Measurements from ENCODE around the gene ODAD4.
A peak's percentile ranks its signal among the peaks of the same experiment; 100 is the strongest.

The ODAD4 gene, protein sequence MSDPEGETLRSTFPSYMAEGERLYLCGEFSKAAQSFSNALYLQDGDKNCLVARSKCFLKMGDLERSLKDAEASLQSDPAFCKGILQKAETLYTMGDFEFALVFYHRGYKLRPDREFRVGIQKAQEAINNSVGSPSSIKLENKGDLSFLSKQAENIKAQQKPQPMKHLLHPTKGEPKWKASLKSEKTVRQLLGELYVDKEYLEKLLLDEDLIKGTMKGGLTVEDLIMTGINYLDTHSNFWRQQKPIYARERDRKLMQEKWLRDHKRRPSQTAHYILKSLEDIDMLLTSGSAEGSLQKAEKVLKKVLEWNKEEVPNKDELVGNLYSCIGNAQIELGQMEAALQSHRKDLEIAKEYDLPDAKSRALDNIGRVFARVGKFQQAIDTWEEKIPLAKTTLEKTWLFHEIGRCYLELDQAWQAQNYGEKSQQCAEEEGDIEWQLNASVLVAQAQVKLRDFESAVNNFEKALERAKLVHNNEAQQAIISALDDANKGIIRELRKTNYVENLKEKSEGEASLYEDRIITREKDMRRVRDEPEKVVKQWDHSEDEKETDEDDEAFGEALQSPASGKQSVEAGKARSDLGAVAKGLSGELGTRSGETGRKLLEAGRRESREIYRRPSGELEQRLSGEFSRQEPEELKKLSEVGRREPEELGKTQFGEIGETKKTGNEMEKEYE

DNA sequence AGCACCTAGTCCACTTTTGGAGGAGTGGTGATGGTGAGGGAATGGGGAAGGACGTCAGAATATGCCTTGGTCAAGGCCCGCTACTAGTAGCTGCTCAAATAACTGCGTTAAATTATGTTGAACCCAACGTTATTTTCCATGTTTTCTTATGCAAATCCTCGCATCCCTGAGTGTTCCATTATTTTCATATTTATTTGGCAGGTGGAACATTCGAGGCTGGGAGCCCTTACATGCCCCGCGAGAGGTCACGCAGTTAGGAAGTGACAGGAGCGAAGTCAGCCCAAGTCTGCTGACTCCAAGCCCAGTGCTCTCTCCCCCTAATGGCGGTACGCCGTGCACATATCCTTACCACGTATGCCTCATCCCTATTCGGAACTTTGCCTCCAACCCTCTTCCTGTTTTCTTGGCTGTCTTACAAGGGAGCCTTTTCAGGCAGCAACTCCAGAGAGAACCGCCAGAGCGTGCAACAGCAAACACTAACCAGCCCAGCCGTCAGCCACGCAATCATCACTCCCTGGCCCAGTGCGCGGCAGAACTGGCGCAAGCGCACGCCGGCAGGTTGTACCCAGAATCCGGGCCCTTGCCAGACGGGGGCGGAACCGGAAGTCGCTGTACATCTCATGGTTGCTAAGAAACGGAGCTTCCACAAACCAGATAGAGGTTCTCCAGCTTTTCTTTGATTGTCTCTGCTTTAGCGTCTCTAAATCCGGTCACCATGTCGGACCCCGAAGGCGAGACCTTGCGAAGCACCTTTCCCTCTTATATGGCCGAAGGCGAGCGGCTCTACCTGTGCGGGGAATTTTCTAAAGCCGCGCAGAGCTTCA lies at the start of gene ODAD4:
Gene ODAD4 (plus strand): TSS at position 609 of the 824 bp plus-strand sequence. CDS start 107 bp downstream, at position 716.
- peak; percentile 95 for DNase-seq (ENCODE audit: low spot score)

DNA sequence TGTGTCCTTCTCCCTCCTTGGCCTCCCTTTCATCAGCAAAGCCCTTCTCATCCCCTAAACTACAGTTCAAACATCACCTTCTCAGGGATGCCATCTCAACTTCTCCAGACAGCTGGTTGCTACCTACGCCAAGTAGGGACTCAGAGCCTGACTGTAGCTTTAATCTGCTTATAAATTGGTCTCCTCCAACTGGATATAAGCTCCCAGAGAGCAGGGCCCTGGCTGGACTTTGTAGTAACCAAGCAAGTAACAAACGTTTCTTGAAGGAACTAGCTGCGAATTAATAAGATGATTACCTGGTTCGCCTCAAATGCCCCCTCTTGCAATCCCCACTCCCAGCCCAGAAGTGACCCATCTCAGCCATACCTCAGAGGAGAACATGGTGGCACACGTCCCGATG lies 47.7 kb upstream of the ODAD4 start:
- no peak for DNase-seq (ENCODE audit: low spot score)

DNA sequence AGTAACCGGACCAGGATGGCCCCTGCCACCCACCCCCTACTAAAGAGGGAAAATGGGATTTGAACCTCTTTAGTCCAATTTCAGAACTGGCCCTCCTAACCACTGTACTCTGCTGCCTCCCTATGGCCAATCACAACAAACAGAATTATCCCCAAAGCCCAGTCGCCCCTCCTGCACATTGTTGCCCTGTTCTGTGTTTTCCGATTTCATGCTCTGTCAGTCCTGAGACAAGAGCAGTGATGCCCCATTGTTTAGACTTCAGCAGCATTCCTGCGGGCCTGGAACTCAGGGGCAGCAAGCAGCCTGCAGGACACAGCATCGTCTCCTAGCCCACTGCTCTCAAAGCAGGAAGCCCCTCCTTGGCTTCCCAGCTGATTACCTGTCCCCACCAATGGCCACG lies 44.7 kb upstream of the ODAD4 start:
- no peak for DNase-seq (ENCODE audit: low spot score)

DNA sequence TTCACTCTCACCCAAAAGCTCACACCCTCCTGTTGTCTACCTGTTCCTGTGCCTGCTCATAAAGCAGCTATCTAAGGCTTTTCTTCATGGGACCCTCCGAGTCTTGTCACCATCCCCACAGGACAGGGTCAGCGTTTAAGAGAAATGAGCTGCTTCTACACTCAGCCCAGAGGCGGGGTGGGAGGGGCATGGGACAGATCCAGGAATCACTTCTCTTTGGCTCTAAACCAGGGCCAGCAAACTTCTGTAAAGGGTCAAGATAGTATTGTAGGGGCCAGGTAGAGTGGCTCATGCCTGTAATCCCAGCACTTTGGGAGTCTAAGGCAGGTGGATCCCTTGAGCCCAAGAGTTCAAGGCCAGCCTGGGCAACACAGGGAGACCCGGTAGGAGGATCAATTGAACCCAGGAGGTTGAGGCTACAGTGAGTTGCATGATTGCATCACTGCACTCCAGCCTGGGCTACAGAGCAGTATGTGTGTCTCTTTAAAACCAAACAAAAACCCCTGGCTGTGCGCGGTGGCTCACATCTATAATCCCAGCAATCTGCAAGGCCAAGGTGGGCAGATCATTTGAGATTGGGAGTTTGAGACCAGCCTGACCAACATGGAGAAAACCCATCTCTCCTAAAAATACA lies 42.0 kb upstream of the ODAD4 start:
- DNase-seq (ENCODE audit: low spot score) = no peak

DNA sequence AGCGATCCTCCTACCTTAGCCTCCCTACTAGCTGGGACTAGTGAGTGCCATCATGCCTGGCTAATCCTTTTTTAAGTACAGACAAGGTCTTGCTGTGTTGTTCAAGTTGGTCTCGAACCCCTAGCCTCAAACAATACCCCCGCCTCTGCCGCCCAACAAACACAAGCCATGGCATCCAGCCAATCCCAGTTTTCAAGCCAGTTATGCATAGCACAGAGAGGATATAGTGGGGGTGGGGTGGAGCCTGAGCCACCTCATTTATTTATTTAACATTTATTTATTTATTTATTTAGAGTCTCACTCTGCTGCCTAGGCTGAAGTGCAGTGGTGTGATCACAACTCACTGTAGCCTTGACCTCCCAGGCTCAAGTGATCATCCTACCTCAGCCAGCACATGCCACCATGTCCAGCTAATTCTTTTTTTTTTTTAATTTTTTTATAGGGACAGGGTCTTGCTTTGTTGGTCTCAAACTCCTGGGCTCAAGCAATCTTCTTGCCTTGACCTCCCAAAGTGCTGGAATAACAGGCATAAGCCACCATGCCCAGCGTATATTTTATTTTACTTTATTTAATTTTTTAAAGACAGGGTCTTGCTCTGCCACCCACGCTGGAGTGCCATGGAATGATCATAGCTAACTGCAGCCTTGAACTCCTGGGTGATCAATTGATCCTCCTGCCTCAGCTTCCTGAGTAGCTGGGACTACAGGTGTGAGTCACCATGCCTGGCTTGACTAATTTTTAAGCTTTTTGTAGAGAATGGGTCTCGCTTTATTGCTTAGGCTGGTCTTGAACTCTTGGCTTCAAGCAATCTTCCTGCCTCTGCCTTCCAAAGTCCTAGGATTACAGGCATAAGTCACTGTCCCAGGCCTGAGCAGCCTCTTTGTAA lies 39.0 kb upstream of the ODAD4 start:
- no peak for DNase-seq (ENCODE audit: low spot score)

DNA sequence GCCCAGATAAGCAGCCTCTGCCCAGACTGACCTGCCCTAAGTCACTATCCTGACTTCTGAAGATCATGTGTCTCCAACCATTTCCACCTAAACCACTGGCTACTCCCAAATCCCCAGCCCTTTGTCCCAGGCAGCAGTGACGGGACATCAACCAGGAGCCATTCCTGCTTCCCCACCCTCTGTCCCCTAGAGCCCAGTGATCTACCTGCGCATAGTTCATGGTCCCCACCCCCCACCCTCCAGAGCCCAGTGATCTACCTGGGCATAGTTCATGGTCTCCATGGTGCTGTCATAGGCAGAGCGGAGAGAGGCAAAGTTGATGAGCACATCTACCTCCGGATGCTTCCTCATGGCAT lies 38.4 kb upstream of the ODAD4 start:
- DNase-seq (ENCODE audit: low spot score) = no peak

DNA sequence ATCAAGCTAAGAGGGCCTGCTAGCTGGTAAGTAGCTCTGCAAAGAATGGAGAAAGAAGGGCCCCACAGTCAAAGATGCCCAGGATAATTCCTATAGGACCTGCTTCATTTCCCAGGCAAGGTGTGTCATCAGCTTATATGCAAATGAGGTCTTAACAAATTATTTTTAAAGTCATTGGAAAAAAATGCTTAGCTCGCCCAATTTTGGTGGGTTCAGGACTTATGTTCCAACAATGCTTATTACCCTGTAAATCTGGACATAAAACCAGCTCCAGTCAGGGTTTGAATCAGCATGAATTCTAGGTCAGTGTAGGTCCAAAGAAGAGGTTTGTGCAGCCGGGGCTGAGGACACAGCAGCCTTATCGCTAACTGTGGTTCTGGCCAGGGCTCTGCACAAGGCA lies 37.0 kb upstream of the ODAD4 start:
- DNase-seq (ENCODE audit: low spot score) = no peak

DNA sequence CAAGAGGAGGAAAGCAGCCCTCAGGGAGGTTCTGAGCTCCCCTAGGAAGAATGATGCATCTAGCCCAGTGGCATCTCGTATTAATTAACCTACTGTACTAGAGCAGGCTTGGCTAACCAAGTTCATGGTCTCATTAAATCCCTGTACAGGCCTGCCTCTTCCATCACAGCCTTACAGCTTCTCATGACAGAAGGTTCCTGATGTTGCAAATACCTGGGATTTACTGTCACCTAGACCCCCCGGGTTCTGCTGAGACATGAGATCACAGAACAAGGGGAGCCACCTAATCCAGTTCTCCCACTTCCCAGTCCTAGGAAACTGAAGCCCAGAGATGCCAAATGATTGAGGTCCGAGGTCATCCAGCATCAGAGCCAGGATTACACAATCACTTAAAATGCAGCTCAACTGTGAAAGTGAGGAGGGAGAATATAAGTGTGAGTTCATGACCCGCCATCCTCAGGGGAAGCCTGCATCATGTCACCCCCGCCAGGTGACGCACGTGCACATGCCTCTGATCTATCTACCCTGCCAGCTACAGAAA lies 35.6 kb upstream of the ODAD4 start:
- DNase-seq (ENCODE audit: low spot score) = no peak

DNA sequence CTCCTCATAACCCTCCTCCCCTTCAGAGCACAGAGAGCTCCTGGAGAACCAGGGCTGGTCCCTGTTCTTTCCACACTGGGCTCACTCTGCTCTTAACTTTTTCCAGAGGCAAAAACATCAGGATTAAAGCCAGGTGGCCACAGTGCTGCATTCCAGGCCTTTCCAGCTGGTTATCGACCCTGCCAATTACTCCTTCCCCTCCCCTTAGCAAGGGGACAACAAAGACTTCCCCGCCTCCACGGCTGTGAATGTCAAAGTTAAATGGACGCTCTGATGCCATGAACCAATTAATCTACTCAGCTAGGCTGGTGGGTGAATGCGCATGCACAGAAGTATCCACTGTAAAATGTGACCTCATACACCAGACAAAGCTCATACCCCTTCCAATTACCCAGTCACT lies 34.8 kb upstream of the ODAD4 start:
- DNase-seq (ENCODE audit: low spot score) = no peak

DNA sequence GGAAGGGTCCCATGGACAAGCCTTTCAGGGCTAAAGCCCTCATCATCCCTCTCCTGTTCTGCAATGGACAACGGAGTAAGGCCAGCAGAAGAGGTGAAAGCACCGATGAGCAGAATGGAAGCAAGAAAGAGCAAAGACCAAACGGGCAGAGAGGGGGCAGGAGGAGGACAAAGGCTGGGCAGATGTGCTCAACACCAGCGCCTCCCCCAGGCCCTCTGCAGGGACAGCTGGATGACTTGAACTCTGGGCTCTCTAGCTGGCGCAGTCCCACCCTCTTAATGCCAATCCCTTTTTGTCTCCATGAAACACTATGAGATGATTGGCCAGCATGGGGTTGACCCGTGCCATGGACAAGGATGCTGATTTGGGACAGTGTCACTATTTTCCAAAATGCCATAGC lies 33.7 kb upstream of the ODAD4 start:
- no peak for DNase-seq (ENCODE audit: low spot score)

DNA sequence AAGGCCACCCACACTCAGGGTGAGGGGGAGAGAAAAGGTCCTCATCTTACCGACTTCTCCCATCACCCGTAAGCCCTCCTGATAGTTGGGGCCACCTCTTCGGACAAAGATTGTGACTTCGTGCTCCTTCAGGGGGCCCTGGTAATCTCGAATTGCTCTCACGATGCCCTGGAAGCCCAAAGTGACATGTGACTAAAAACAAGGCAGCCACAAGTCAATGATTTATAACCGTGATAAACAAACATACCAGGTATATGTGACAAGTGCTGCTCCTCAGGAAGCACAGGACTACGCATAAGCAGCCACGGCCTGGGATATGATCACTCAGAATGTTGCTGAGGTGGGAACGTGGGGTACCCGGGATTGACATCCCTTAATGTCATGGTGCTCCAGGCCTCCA lies 28.8 kb upstream of the ODAD4 start:
- no peak for DNase-seq (ENCODE audit: low spot score)

DNA sequence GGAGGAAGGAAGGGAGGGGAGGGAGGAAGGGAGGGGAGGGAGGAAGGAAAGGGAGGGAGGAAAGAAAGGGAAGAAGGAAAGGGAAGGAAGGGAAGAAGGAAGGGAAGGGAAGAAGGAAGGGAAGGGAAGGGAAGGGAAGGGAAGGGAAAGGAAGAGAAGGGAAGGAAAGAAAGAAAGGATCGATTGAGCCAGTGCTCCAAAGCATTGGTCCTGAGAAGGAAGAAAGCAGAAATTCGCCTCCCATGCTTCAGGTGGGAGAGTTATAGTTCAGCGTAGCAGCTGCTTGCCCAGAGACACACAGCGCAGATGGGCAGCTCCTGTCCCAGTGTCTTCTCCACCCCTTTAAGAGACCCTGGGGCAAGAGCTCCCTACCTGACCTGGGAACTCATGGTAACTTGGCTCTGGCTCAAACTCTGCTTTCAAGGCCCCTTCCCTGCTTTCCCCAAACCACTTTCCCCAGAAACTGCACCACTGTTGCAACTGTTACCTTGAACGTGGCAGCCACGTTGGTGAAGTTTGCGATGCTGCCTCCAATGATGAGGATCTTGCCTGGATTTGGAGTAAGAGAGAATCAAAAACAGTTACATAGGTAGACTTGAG lies 26.1 kb upstream of the ODAD4 start:
- no peak for DNase-seq (ENCODE audit: low spot score)

DNA sequence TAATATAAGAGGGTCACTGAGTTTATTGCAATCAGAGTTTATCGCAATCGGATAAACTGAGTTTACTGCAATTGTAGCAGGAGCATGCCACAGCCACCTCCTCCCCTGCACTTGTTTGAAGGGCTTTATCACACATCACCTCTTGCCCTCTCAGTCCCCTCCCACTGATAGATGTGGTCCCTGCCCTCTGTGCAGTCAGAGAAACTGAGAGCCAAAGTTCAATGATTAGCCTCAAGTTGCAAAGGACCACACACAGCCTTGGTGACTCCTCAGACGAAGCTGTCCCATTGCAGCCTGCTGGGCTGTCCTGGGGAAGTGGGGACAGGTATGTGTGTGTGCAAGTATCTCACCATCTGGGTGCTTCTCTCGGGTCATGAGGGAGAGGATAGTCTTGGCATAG lies 25.2 kb upstream of the ODAD4 start:
- DNase-seq (ENCODE audit: low spot score) = no peak

DNA sequence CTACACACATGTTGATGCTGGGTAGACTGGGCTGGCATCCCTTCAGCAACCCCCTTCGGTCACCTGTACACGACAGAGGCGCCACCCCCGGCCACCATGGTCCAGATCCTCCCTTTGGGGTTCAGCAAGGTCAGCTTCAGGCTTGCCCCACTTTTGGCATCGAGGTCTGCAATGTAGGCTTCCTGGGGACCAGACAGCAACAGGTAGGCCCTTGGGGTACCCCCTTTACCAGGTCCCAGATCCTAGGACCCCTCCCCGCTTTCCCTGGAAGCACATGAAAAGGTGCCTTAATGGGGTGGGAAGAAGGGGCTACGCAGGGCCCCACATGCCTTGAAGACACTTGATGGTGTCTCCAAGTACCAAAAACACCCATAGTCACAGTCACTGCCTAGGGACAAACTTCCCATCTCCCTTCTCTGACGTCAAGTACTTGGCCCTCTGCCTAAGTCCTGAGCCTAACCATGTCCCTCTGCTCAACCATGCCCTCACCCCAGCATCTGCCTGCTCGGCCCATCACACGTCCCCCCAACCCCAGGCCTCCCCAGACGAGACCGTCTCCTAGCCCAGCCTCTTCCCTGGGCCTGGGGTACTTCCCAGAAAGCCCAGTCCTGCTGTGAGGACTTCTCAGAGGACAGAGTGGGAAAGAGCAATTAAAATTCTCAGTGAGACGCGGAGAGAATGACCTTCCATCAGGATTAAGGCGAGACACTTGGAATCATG lies 23.8 kb upstream of the ODAD4 start:
- no peak for DNase-seq (ENCODE audit: low spot score)

DNA sequence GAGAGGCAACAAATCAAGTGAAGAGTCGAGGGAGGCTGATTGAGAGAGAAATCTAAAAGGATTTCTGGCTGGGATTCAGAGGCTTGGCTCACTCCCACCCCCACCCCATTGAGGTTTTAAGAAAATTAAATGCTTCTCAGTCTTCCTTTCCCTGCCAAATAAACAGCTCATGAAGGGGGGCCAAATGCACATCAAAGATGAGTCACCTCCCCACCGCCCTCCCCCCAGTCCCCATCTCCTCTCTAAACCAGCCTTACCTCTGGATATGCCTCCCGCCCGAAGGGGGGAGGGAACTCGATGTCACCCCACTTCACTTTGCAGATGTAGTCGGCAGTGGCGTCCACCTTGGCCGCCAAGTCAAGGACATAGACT lies 23.2 kb upstream of the ODAD4 start:
- DNase-seq (ENCODE audit: low spot score) = no peak

DNA sequence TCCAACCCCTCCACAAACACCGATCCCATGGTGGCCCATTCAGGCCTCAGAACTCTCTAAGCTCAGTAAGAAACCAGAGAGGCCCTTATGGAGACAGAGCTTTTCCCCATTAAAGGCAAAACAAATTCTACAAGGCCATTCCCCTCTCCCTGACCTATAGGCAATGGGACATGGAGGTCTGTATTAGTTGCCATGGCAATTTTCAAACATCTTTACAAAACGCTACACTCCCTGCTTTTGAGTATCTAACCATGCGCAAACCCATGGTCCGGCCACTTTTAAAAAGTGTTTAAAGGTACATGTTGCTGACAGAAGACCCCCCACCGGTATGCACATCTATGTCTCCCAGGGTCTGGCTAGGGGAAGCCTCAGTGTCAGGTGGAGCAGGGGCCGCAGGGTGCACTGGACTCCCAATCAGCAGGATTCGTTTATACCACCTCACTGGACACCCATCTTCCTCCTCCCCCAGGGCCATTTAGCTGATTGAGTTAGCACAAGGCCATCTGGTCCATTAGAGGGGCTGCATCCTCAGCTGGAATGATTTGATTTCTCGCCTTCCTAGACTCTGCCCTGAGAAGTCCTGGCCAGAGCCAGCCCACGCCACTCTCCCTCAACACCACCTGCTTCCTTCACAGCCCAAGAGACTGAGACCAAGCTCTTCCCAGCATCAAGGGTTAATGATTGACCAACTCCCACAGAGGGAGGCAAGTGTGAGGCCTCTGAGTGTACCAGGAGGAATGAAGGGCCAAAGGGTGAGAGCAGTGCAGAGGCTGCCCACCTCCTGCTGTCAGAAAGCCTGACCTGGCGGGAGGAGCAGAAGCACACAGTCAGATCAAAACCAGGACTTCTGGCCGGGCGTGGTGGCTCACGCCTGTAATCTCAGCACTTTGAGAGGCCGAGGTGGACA lies 22.5 kb upstream of the ODAD4 start:
- no peak for DNase-seq (ENCODE audit: low spot score)

DNA sequence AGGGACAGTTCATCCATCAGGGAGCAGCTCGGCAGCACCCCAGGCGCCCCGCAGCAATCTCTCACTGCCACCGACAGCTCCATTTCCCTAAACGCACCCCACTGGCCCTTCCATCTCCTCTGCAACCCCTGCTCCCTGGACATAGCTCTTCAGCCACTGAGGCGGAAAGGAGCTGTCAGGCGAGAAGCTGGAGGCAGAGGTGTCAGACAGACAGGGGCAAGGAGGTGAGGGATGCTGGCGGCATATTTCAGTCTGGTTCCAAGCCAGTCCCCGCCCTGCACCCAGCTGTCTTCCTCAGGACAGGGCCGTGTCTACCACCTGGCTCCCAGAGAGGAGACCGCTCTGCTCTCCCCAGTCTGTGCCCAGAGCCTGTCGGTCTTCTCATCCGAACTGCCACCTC lies 21.3 kb upstream of the ODAD4 start:
- DNase-seq (ENCODE audit: low spot score) = no peak

DNA sequence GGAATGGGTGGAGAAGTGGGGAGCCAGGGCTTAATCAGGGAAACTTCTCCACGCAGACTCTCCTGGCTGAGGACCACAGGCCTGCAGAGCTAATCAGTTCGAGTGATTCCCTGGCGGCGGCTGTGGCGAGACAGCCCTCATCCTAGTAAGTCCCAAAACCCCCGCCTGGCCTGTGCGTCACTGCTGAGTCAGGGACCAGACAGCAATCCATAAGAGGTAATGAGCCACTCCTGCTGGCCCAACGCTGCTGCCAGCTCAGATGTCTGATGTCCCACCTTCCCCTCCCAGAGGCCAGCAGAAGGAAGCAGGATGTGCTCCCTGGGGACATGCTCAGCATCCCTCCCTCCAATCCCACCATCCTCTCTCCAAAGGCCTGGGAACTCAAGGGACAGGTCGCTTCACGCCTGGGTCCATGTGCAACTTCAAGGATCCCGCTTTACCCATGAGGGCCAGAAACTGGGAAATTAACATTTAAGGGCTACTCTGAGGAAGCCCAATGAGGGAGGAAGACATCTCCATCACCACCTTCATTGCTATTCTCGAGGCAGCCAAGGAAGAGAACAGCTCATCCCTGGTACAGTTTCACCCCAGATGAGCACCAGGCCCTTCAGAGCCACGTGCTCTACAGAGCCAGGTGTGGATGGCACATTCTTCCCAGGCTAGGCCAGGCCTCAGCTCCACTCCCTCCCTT lies 19.6 kb upstream of the ODAD4 start:
- peak; percentile 16 for DNase-seq (ENCODE audit: low spot score)

Measured in kidney capillary endothelial cell (primary cell).